GM19455 (cell line): Measurements from ENCODE around the gene FAM168A.

Experiments
- ATAC-seq: cut with Tn5 transposase; IDR thresholded peaks from one replicate; pipeline ENCODE4 v1.9.1; 2021; ENCODE audit not compliant: unreplicated experiment

FAM168A gene

DNA sequence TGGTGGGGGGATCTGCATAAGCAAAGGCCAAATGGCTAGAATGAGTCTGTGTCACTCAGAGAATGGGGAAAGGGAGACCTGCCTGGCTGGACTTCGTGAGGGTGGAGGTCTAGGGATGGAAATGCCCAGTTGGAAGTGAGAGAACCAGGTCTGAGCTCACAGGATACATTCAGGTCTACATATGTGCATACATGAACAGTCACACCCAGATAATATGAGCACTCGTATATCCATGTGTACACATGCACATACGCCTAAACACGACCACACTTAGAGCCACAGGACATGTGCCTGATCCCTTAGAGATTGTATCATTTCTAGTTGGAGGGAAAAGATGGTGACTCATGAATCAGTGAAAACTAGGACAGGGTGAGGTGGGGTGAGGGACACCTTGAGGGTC, 242.8 kb downstream of the FAM168A start:
- ATAC-seq: no peak

DNA sequence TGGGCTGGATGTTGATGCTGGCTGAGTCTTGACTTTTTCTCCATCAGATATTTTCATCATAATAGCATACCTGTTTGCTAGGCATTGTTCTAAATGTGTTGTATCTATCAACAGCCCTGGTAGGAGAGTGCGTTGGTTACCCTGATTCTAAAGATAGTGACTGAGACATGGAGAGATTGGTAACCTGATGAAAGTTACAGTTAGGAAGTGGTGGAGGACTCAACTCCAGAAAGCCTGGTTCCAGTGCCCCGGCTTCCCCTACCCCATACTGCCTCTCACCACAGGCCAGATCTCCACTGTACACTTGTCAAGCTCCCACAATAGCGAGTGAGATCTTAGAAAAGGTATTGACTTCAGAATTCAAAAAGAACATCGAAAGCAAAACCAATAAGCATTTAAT, 244.5 kb downstream of the FAM168A start:
- ATAC-seq: no peak

DNA sequence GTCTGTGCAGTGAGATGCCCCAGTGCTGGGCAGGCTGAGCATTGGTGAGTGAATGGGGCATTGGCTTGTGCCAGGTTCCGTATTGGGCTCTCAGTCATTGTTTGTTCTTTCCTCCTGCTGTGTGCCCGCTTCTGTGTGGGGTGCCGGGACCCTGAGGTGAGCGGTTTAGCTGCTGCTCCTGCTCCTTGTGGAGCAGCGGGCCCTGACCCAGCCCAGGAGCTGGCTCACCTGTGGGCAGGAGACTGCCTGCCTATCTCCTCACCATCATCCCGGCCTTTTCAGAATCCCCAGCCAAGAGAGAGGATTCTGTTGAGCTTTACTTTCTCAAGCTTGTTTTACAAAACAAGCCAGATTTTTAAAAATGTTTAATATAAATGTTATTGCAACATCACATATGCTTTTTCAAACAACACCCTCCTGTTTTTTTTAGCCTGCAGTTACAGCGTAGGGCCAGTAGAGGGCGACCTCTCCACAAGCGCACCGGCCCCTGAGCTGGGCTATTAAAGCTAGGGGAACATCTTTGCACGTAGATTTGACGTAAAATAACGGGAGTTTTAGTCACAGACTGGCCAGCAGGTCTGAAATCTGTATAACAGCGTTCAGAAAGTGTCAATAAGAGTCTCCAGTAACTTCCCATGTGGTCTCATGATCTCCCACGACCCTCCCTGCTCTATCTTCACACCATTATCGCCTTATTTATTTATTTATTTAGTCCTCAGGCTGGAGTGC, 246.8 kb downstream of the FAM168A start:
- ATAC-seq: no peak
